ENCODE data around the gene QKI. TPM values are rescaled to one million over a fixed set of nuclear protein-coding genes. Genes with fewer than 3 reads are reported as not detected.

QKI gene
- total RNA-seq, 2 donors from 2014 or later: 127 to 192 TPM

GRCh38 chr6:163418311-163419029 is 4.0 kb downstream of the QKI start:
- TF ChIP-seq CTCF (IDR thresholded peaks at IDR 0.05): no peak
- Histone ChIP-seq H3K9me3 (no peaks in the 10 kb centered on the region), H3K36me3 (no peaks in the 10 kb centered on the region), H3K4me3 (peak overlapping the region; percentile 50), H3K27ac (peak overlapping the region in 1 of 2 donors; percentile 45), H3K27me3 (replicated peaks; ENCODE audit: insufficient read depth) (no peaks in the 10 kb centered on the region), H3K4me1 (ENCODE audit: control insufficient read depth in 1 of 2, low read depth in 2 of 2) (peaks cover 24 to 56% of the 10 kb centered on the region in 2 donors)
- no peak for DNase-seq (ENCODE audit: low spot score)
- no peak for ATAC-seq (ENCODE audit: insufficient number of reproducible peaks, low FRiP score, low read depth)

GRCh38 chr6:163419413-163420288 is 5.1 kb downstream of the QKI start:
- H3K4me1 ChIP-seq (ENCODE audit: control insufficient read depth in 1 of 2, low read depth in 2 of 2): peaks cover 29 to 67% of the 10 kb centered on the region in 2 donors
- TF ChIP-seq CTCF (IDR thresholded peaks at IDR 0.05): no peak
- no peaks in the 10 kb centered on the region for H3K27me3 ChIP-seq (replicated peaks; ENCODE audit: insufficient read depth)
- H3K27ac ChIP-seq: peak overlapping the region in 1 of 2 donors; percentile 45
- DNase-seq (ENCODE audit: low spot score): no peak
- peak overlapping the region; percentile 50 for H3K4me3 ChIP-seq
- H3K36me3 ChIP-seq: no peaks in the 10 kb centered on the region
- no peaks in the 10 kb centered on the region for H3K9me3 ChIP-seq
- ATAC-seq (ENCODE audit: insufficient number of reproducible peaks, low FRiP score, low read depth): no peak

- Histone ChIP-seq H3K27ac (peak overlapping the region in 1 of 2 donors; percentile 45), H3K27me3 (replicated peaks; ENCODE audit: insufficient read depth) (no peaks in the 10 kb centered on the region), H3K4me3 (peak overlapping the region; percentile 50), H3K4me1 (ENCODE audit: control insufficient read depth in 1 of 2, low read depth in 2 of 2) (peaks cover 33 to 72% of the 10 kb centered on the region in 2 donors), H3K36me3 (no peaks in the 10 kb centered on the region), H3K9me3 (no peaks in the 10 kb centered on the region)
- DNase-seq (ENCODE audit: low spot score) (no peak), ATAC-seq (ENCODE audit: insufficient number of reproducible peaks, low FRiP score, low read depth) (no peak)
- TF ChIP-seq CTCF (IDR thresholded peaks at IDR 0.05): no peak
These were observed 5.7 kb downstream of the QKI start for GRCh38 chr6:163420289-163420614.

GRCh38 chr6:163422550-163422949 is 8.0 kb downstream of the QKI start:
- Histone ChIP-seq H3K9me3 (no peaks in the 10 kb centered on the region), H3K27ac (no peak overlapping the region), H3K4me3 (no peak overlapping the region), H3K36me3 (no peaks in the 10 kb centered on the region), H3K27me3 (replicated peaks; ENCODE audit: insufficient read depth) (no peaks in the 10 kb centered on the region), H3K4me1 (ENCODE audit: control insufficient read depth in 1 of 2, low read depth in 2 of 2) (peaks cover 42 to 85% of the 10 kb centered on the region in 2 donors)
- ATAC-seq (ENCODE audit: insufficient number of reproducible peaks, low FRiP score, low read depth) (no peak), DNase-seq (ENCODE audit: low spot score) (no peak)
- TF ChIP-seq CTCF (IDR thresholded peaks at IDR 0.05): no peak

- no peak for TF ChIP-seq CTCF (IDR thresholded peaks at IDR 0.05)
- no peak overlapping the region for H3K4me3 ChIP-seq
- peaks cover 49 to 86% of the 10 kb centered on the region in 2 donors for H3K4me1 ChIP-seq (ENCODE audit: control insufficient read depth in 1 of 2, low read depth in 2 of 2)
- no peaks in the 10 kb centered on the region for H3K9me3 ChIP-seq
- DNase-seq (ENCODE audit: low spot score): no peak
- ATAC-seq (ENCODE audit: insufficient number of reproducible peaks, low FRiP score, low read depth): no peak
- H3K36me3 ChIP-seq: no peaks in the 10 kb centered on the region
- H3K27ac ChIP-seq: no peak overlapping the region
- H3K27me3 ChIP-seq (replicated peaks; ENCODE audit: insufficient read depth): no peaks in the 10 kb centered on the region
These were observed 9.2 kb downstream of the QKI start for GRCh38 chr6:163423696-163424095.

Measured in thoracic aorta (tissue), 2 donors.